Neural cell (in vitro differentiated cells): Measurements from ENCODE around the gene TMEM266. TPM values are rescaled to one million over a fixed set of nuclear protein-coding genes. Genes with fewer than 3 reads are reported as not detected.

Source experiments
- H2AFZ ChIP-seq: fragments of 200-600, 300-800 bp; sonication (generic), shearing (Covaris generic); 2 replicates; pipeline ENCODE4 v1.6.0; 2014; ENCODE audit warnings: low read depth, mild to moderate bottlenecking, antibody characterized with exemption, low read length, moderate library complexity
- H3F3A ChIP-seq: fragments of 200-600 bp; shearing (Covaris generic); 2 replicates; pipeline ENCODE4 v1.6.1; 2016; ENCODE audit warnings: mild to moderate bottlenecking, moderate library complexity, mixed read lengths, antibody characterized with exemption, low read length; ENCODE audit not compliant: insufficient read depth, poor library complexity, severe bottlenecking
- H3K27ac ChIP-seq: fragments of 200-600, 300-800 bp; sonication (generic), shearing (Covaris generic); 2 replicates; pipeline ENCODE4 v1.5.1; 2014; ENCODE audit warnings: mild to moderate bottlenecking, low read length, moderate library complexity
- H3K27me3 ChIP-seq: fragments of 300-800, 200-600 bp; sonication (generic), shearing (Covaris generic); 2 replicates; pipeline ENCODE4 v1.6.0; 2014; ENCODE audit warnings: mild to moderate bottlenecking, low read depth, low read length, moderate library complexity; ENCODE audit not compliant: insufficient read depth
- H3K36me3 ChIP-seq: fragments of 300-800, 200-600 bp; sonication (generic), shearing (Covaris generic); 2 replicates; pipeline ENCODE4 v1.5.1; 2014; ENCODE audit warnings: mild to moderate bottlenecking, antibody characterized with exemption, low read length, moderate library complexity; ENCODE audit not compliant: insufficient read depth
- H3K4me2 ChIP-seq: fragments of 300-800, 200-600 bp; sonication (generic), shearing (Covaris generic); 2 replicates; pipeline ENCODE4 v1.6.0; 2014; ENCODE audit warnings: mild to moderate bottlenecking, low read length
- H3K4me3 ChIP-seq: fragments of 300-800, 200-600 bp; sonication (generic), shearing (Covaris generic); 2 replicates; pipeline ENCODE4 v1.5.1; 2014; ENCODE audit warnings: mild to moderate bottlenecking, low read length, moderate library complexity
- H3K79me2 ChIP-seq: fragments of 200-600 bp; shearing (Covaris generic); replicated peaks from 2 replicates; pipeline ENCODE4 v1.6.0; 2014; ENCODE audit warnings: mild to moderate bottlenecking, low read length, moderate library complexity; ENCODE audit not compliant: insufficient read depth
- H3K9ac ChIP-seq: fragments of 300-800, 200-600 bp; sonication (generic), shearing (Covaris generic); 2 replicates; pipeline ENCODE4 v1.6.1; 2016; ENCODE audit warnings: mild to moderate bottlenecking, low read length, mixed read lengths
- H3K9me2 ChIP-seq: fragments of 200-600 bp; shearing (Covaris generic); 2 replicates; pipeline ENCODE4 v1.6.1; 2016; ENCODE audit warnings: mild to moderate bottlenecking, low read length, mixed read lengths; ENCODE audit not compliant: insufficient read depth
- H3K9me3 ChIP-seq: fragments of 200-600, 300-800 bp; sonication (generic), shearing (Covaris generic); 2 replicates; pipeline ENCODE4 v1.6.1; 2016; ENCODE audit warnings: mild to moderate bottlenecking, mixed run types, low read length, moderate library complexity, mixed read lengths
- H4K20me1 ChIP-seq: fragments of 200-600 bp; shearing (Covaris generic); 2 replicates; pipeline ENCODE4 v1.6.1; 2016; ENCODE audit warnings: mild to moderate bottlenecking, mixed run types; ENCODE audit not compliant: insufficient read depth
- EP300 ChIP-seq: fragments of 450-650 bp; conservative IDR thresholded peaks from 2 replicates; pipeline ENCODE4 v1.6.1; 2014; ENCODE audit warnings: antibody characterized with exemption, mild to moderate bottlenecking, moderate library complexity; ENCODE audit not compliant: poor library complexity, severe bottlenecking
- EZH2 ChIP-seq: fragments of 200-600, 300-800 bp; shearing (Covaris generic), sonication (generic); IDR thresholded peaks from 2 replicates; pipeline ENCODE4 v1.6.1; 2014; ENCODE audit warnings: antibody characterized with exemption, low read length, borderline replicate concordance, mild to moderate bottlenecking; ENCODE audit not compliant: insufficient read depth, poor library complexity, severe bottlenecking
- MXI1 ChIP-seq: fragments of 450-650 bp; conservative IDR thresholded peaks from 2 replicates; pipeline ENCODE4 v1.6.1; 2014; ENCODE audit warnings: antibody characterized with exemption, mild to moderate bottlenecking; ENCODE audit not compliant: poor library complexity, severe bottlenecking
- POLR2AphosphoS5 ChIP-seq: IDR thresholded peaks from 2 replicates; pipeline ENCODE4 v1.6.1; 2012
- RAD21 ChIP-seq: fragments of 450-650 bp; conservative IDR thresholded peaks from 2 replicates; pipeline ENCODE4 v1.6.1; 2014; ENCODE audit warnings: antibody characterized with exemption, mild to moderate bottlenecking, moderate library complexity
- SMC3 ChIP-seq: fragments of 450-650 bp; conservative IDR thresholded peaks from 2 replicates; pipeline ENCODE4 v1.6.1; 2014; ENCODE audit warnings: antibody characterized with exemption, mild to moderate bottlenecking, moderate library complexity; ENCODE audit not compliant: poor library complexity
- TAF1 ChIP-seq: IDR thresholded peaks from 2 replicates; pipeline ENCODE4 v1.6.1; 2012; ENCODE audit warnings: low read depth
- polyA plus RNA-seq: library from polyadenylated mRNA; depleted of rRNA; stranded (reverse); fragments of >200 nt; gene quantifications from 2 replicates; pipeline ENCODE4 v1.2.3, GENCODE V29; 2014
- TF ChIP-seq, protein P1 (sequence below): fragments of 450-650 bp; IDR thresholded peaks from 2 replicates; pipeline ENCODE4 v1.5.1; 2014; ENCODE audit warnings: antibody characterized with exemption, mild to moderate bottlenecking, moderate library complexity; ENCODE audit not compliant: poor library complexity, severe bottlenecking
- TF ChIP-seq, protein P2 (sequence below): IDR thresholded peaks from 2 replicates; pipeline ENCODE4 v1.6.1; 2012; ENCODE audit warnings: borderline replicate concordance

The TMEM266 gene
- polyA plus RNA-seq, 1 donor from 2014 or later = 17.6 TPM

DNA sequence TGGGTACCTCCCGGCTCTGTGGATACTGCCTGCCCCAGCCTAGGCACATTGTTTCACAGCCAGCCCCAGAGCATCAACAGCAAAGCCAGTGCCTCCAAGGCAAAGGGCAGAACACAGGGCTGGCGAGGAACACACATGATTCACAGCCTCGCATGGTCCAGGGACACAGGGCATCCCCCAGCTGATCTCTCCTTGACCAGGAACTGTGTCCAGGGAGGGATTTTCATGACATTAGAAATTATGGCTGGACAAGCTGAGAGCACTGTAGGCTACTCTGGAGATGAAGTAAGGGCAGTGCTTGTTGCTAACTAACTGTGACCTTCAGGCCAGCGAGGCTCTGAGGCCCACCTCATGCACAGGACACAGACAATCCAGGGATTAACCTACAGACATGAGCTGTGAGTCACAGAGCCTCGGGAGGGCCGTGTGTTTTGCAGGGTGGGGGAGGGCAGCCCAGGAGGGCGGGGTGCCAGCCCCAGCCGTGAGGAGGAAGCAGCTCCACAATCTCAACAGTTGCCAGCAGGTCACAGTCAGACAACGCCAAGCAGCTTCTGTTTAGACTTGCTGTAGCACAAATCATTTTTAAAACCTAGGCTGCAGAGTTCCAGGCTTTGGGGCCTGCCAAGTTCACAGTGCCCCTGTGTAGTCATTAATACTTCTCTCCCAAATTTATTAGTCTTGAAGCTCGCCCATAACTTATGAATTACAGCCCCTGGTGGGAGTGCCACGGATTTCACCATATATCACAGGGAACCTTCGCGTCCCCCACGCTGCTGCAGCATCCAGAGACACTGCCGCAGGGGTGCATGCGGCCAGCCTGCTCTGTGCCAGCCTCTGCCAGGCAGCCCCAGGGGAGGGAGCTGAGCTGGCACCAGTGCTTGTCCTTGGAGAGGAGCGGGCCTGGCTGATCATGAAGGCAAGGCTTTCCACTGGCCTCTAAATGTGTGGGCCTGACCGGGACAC, 136.8 kb downstream of the TMEM266 start:
- Histone ChIP-seq H3K4me2 (no peak overlapping the region), H3K36me3 (no peaks in the 10 kb centered on the region), H3K9ac (no peak overlapping the region), H3K27ac (no peak overlapping the region), H3K9me2 (no peaks in the 10 kb centered on the region), H2AFZ (no peak overlapping the region), H4K20me1 (no peaks in the 10 kb centered on the region), H3K79me2 (no peaks in the 10 kb centered on the region), H3K4me3 (no peak overlapping the region), H3F3A (no peaks in the 10 kb centered on the region), H3K9me3 (no peaks in the 10 kb centered on the region), H3K27me3 (no peaks in the 10 kb centered on the region)
- TF ChIP-seq, protein P1, sequence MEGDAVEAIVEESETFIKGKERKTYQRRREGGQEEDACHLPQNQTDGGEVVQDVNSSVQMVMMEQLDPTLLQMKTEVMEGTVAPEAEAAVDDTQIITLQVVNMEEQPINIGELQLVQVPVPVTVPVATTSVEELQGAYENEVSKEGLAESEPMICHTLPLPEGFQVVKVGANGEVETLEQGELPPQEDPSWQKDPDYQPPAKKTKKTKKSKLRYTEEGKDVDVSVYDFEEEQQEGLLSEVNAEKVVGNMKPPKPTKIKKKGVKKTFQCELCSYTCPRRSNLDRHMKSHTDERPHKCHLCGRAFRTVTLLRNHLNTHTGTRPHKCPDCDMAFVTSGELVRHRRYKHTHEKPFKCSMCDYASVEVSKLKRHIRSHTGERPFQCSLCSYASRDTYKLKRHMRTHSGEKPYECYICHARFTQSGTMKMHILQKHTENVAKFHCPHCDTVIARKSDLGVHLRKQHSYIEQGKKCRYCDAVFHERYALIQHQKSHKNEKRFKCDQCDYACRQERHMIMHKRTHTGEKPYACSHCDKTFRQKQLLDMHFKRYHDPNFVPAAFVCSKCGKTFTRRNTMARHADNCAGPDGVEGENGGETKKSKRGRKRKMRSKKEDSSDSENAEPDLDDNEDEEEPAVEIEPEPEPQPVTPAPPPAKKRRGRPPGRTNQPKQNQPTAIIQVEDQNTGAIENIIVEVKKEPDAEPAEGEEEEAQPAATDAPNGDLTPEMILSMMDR = no peak
- TF ChIP-seq SMC3 = no peak
- no peak for TF ChIP-seq RAD21
- no peak for TF ChIP-seq POLR2AphosphoS5
- no peak for TF ChIP-seq EP300
- TF ChIP-seq TAF1 = no peak
- TF ChIP-seq EZH2 = no peak
- TF ChIP-seq, protein P2, sequence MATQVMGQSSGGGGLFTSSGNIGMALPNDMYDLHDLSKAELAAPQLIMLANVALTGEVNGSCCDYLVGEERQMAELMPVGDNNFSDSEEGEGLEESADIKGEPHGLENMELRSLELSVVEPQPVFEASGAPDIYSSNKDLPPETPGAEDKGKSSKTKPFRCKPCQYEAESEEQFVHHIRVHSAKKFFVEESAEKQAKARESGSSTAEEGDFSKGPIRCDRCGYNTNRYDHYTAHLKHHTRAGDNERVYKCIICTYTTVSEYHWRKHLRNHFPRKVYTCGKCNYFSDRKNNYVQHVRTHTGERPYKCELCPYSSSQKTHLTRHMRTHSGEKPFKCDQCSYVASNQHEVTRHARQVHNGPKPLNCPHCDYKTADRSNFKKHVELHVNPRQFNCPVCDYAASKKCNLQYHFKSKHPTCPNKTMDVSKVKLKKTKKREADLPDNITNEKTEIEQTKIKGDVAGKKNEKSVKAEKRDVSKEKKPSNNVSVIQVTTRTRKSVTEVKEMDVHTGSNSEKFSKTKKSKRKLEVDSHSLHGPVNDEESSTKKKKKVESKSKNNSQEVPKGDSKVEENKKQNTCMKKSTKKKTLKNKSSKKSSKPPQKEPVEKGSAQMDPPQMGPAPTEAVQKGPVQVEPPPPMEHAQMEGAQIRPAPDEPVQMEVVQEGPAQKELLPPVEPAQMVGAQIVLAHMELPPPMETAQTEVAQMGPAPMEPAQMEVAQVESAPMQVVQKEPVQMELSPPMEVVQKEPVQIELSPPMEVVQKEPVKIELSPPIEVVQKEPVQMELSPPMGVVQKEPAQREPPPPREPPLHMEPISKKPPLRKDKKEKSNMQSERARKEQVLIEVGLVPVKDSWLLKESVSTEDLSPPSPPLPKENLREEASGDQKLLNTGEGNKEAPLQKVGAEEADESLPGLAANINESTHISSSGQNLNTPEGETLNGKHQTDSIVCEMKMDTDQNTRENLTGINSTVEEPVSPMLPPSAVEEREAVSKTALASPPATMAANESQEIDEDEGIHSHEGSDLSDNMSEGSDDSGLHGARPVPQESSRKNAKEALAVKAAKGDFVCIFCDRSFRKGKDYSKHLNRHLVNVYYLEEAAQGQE = no peak
- TF ChIP-seq MXI1 = no peak

DNA sequence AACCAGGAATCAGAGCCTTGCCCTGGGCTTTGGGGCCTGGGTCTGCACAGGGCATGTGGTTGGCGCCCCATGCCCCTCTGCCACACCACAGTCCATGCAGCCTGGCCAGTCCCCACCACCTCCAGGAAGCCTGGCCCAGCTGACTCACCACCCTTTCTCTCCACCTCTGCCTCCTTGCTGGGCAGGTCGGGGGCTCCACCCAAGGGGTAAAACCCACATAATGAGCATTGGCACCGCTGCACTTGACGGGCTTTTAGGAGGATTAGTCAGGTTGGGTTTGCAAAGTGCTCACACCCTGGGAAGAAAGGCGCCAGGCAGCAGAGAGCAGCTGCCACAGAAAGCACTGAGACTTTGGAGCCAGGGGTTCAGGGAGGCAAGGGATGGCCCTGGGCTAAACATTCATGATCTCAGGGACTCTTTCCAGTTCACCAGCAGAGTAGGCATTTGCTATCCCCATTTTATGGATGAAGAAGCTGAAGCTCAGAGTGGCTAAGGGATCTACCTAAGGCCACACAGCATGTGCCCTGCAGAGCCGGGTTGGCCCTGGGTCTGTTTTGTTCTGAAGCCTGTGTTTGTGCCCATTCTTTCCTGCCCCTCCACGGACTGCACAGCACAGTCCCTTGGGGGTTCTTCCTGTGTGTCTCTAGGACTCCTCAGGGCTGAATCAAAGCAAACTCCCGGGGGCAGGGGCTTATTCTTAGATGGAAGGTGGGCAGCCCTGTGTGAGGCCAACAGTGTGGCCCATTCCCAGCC, 138.1 kb downstream of the TMEM266 start:
- H3K36me3 ChIP-seq = no peaks in the 10 kb centered on the region
- no peak overlapping the region for H3K27ac ChIP-seq
- H3K79me2 ChIP-seq = no peaks in the 10 kb centered on the region

More for the DNA sequence above, 138.1 kb downstream of the TMEM266 start:
- no peaks in the 10 kb centered on the region for H3F3A ChIP-seq
- H2AFZ ChIP-seq = no peak overlapping the region
- H4K20me1 ChIP-seq = no peaks in the 10 kb centered on the region
- no peak overlapping the region for H3K4me3 ChIP-seq
- no peak overlapping the region for H3K4me2 ChIP-seq
- no peaks in the 10 kb centered on the region for H3K9me2 ChIP-seq
- no peak for TF ChIP-seq EZH2
- no peak for TF ChIP-seq RAD21
- TF ChIP-seq POLR2AphosphoS5 = no peak
- TF ChIP-seq, protein P1 = no peak
- TF ChIP-seq SMC3 = no peak
- TF ChIP-seq, protein P2 = no peak
- no peak for TF ChIP-seq MXI1
- TF ChIP-seq EP300 = no peak
- no peak for TF ChIP-seq TAF1
- H3K9me3 ChIP-seq = no peaks in the 10 kb centered on the region
- H3K9ac ChIP-seq = no peak overlapping the region
- H3K27me3 ChIP-seq = no peaks in the 10 kb centered on the region
